ENCODE measurements around the gene NSUN5.
"Not testable (repeated sequence)": the region's sequence is repeated elsewhere in the genome, so short reads cannot be mapped to it uniquely, and the experiment has no call there.

The NSUN5 gene

GRCh38 chr7:73325424-73325823, 16.8 kb upstream of the NSUN5 start:
- DNase-seq, result not testable (repeated sequence)

- peak; percentile 32 to 45 for DNase-seq
These were observed 15.6 kb upstream of the NSUN5 start for GRCh38 chr7:73324081-73324845.

- not testable (repeated sequence) for DNase-seq
These were observed 14.9 kb upstream of the NSUN5 start for GRCh38 chr7:73323434-73324080.

- DNase-seq, result not testable (repeated sequence)
These were observed 11.4 kb upstream of the NSUN5 start for GRCh38 chr7:73320009-73320408.

GRCh38 chr7:73319541-73319940, 10.9 kb upstream of the NSUN5 start:
- not testable (repeated sequence) for DNase-seq

- not testable (repeated sequence) for DNase-seq
These were observed 10.1 kb upstream of the NSUN5 start for GRCh38 chr7:73318656-73319204.

GRCh38 chr7:73316521-73316920, 7.9 kb upstream of the NSUN5 start:
- DNase-seq, result no peak

- no peak for DNase-seq
These were observed 5.6 kb upstream of the NSUN5 start for GRCh38 chr7:73314271-73314670.

- DNase-seq, result no peak
These were observed 4.9 kb upstream of the NSUN5 start for GRCh38 chr7:73313521-73313906.

GRCh38 chr7:73312831-73313520, 4.3 kb upstream of the NSUN5 start:
- DNase-seq, result no peak

- DNase-seq, result not testable (repeated sequence)
These were observed 2.8 kb upstream of the NSUN5 start for GRCh38 chr7:73311421-73311820.

GRCh38 chr7:73308074-73308664, 457 bp downstream of the NSUN5 start:
- DNase-seq, result no peak

- DNase-seq, result no peak
These were observed 1.2 kb downstream of the NSUN5 start for GRCh38 chr7:73307436-73307835.

- DNase-seq, result not testable (repeated sequence)
These were observed 3.8 kb downstream of the NSUN5 start for GRCh38 chr7:73304612-73305387.

- DNase-seq, result no peak
These were observed 4.6 kb downstream of the NSUN5 start for GRCh38 chr7:73304071-73304470.

GRCh38 chr7:73303546-73303945, 5.1 kb downstream of the NSUN5 start:
- DNase-seq, result no peak

- DNase-seq, result not testable (repeated sequence)
These were observed 5.8 kb downstream of the NSUN5 start for GRCh38 chr7:73302846-73303245.

- not testable (repeated sequence) for DNase-seq
These were observed 7.5 kb downstream of the NSUN5 start for GRCh38 chr7:73301108-73301507.

- not testable (repeated sequence) for DNase-seq
These were observed 8.8 kb downstream of the NSUN5 start for GRCh38 chr7:73299812-73300211.

- not testable (repeated sequence) for DNase-seq
These were observed 10.9 kb downstream of the NSUN5 start for GRCh38 chr7:73297706-73298105.

GRCh38 chr7:73297235-73297634, 11.4 kb downstream of the NSUN5 start:
- not testable (repeated sequence) for DNase-seq

- DNase-seq, result not testable (repeated sequence)
These were observed 31.4 kb downstream of the NSUN5 start for GRCh38 chr7:73277210-73277609.

Data from AML-193 (cell line).